ENCODE results near the gene NADK.

DNA sequence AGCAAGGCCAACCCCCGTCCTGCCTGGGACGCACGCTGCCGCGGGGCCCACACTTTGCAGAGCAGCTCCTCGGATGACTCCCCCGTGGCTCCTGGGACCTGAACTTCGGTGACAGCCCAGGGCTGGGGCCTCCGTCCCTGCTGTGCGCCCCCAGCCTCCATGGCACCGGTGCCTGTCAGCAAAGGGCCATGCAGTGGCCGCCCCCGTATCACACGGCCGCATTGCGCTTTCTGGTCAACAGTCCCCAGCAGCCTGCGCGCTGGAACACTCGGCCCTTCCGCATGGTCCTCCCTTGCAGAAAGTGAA is 18.0 kb downstream of the NADK start:
- TF ChIP-seq CTCF (IDR thresholded peaks at IDR 0.05) (no peak), EP300 (IDR thresholded peaks at IDR 0.05) (no peak)

Data from ovary (tissue), 3 donors.